Measurements from ENCODE around the gene KRTAP12-3. TPM values are rescaled to one million over a fixed set of nuclear protein-coding genes. Genes with fewer than 3 reads are reported as not detected.
"Not testable (repeated sequence)": the region's sequence is repeated elsewhere in the genome, so short reads cannot be mapped to it uniquely, and the experiment has no call there.

The KRTAP12-3 gene
- total RNA-seq, 1 donor from 2014 or later = not detected

DNA sequence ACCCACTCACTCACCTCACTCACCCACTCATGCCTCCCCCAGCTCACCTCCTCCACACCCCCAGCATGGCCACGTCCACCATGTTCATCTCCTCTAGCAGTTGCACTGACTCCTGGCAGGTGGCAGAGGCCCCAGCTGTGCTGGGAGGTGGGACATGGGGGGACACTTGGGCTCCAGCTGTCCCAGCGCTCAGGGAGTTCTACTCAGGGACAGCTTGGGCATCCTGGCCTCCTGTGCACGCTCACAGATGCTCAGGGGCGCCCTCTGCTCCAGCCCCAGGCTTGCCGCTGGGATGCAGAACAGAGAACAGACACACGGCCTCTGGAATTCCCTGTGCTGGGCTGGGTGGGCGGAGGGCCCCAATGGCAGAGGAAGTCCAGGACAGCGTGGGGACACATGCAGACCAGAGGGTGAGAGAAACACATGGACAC lies 40.6 kb upstream of the KRTAP12-3 start:
- H3K4me1 Mint-ChIP-seq (ENCODE audit: low read depth) = peaks cover 8% of the 10 kb centered on the region
- no peak overlapping the region for H3K27ac Mint-ChIP-seq
- DNase-seq (ENCODE audit: low spot score) = no peak
- H3K4me3 Mint-ChIP-seq (ENCODE audit: low read depth) = no peak overlapping the region
- H3K36me3 Mint-ChIP-seq (ENCODE audit: low read depth) = peaks cover 22% of the 10 kb centered on the region
- H3K27me3 Mint-ChIP-seq (ENCODE audit: low read depth) = no peaks in the 10 kb centered on the region
- H3K9me3 Mint-ChIP-seq = peaks cover 30% of the 10 kb centered on the region
- intact Hi-C loops (cut with micrococcal nuclease) = no loop called here

DNA sequence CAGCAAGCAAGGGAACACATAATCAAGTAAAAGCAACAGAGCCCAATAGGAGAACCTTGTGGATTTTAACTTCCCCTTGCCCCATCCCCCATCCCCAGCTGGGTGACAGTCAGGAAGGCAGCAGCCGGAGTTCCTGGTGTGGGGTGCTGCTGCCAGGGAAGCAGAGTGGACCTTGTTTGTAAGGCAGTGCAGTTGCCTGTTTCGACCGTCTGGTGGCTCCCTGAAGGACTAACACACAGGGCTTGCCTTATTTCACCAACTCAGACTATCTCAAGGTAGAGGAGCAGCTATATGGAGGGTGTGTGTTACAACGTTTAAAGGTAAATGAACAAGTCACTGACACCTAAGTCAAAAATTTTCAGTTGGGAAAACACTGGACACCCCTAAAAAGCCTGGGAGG lies 39.2 kb upstream of the KRTAP12-3 start:
- DNase-seq (ENCODE audit: low spot score) = no peak
- Mint-ChIP-seq H3K4me3 (ENCODE audit: low read depth) (no peak overlapping the region), H3K27me3 (ENCODE audit: low read depth) (no peaks in the 10 kb centered on the region), H3K9me3 (peaks cover 39% of the 10 kb centered on the region), H3K27ac (peak overlapping the region; percentile 70), H3K36me3 (ENCODE audit: low read depth) (peaks cover 22% of the 10 kb centered on the region), H3K4me1 (ENCODE audit: low read depth) (peaks cover 8% of the 10 kb centered on the region)
- intact Hi-C loops (cut with micrococcal nuclease) = no loop called here

DNA sequence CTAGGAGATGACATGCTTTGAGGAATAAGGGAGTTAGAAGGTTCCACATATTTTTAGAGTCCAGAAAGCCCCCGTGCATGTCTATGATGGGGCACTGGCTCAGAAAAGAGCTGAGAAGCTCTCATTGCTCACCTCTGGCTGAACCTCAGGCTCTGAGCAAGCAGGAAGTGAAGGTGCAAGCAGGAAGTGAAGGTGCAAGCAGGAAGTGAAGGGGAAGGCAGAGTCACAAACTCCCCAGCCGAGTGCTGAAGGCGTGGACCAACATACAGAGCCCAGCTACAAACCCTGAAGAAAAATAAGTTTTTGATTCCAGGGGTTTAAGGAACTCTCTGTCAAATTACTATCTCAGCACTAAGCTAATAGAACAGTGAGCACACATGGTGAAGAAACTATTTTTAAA lies 38.8 kb upstream of the KRTAP12-3 start:
- Mint-ChIP-seq H3K9me3 (peaks cover 43% of the 10 kb centered on the region), H3K36me3 (ENCODE audit: low read depth) (peaks cover 22% of the 10 kb centered on the region), H3K27me3 (ENCODE audit: low read depth) (peaks cover under 1% of the 10 kb centered on the region), H3K4me3 (ENCODE audit: low read depth) (peak overlapping the region; percentile 2), H3K4me1 (ENCODE audit: low read depth) (peaks cover 8% of the 10 kb centered on the region), H3K27ac (peak overlapping the region; percentile 70)
- DNase-seq (ENCODE audit: low spot score) = peak; percentile 34
- intact Hi-C loops (cut with micrococcal nuclease) = no loop called here

DNA sequence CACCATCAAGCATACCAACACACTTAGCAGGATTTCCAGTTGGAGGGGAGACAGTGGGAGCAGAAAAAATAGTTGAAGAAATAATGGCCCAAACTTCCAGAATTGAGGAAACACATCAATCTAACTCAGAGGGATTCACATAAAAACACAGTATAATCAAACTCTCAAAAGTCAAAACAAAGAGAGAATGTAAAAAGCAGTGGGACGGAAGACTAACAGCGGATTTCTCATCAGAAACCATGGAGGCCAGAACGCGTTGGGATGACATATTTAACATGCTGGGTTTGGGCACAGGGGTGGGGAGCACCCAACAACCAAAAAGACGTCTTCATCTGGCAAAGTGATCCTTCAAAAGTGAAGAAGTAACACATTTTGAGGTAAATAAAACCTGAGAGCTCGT lies 37.8 kb upstream of the KRTAP12-3 start:
- intact Hi-C loops (cut with micrococcal nuclease) = no loop called here
- peaks cover 4% of the 10 kb centered on the region for H3K27me3 Mint-ChIP-seq (ENCODE audit: low read depth)
- peaks cover 8% of the 10 kb centered on the region for H3K4me1 Mint-ChIP-seq (ENCODE audit: low read depth)
- no peak overlapping the region for H3K27ac Mint-ChIP-seq
- H3K36me3 Mint-ChIP-seq (ENCODE audit: low read depth) = peaks cover 22% of the 10 kb centered on the region
- no peak for DNase-seq (ENCODE audit: low spot score)
- peaks cover 53% of the 10 kb centered on the region for H3K9me3 Mint-ChIP-seq
- no peak overlapping the region for H3K4me3 Mint-ChIP-seq (ENCODE audit: low read depth)

DNA sequence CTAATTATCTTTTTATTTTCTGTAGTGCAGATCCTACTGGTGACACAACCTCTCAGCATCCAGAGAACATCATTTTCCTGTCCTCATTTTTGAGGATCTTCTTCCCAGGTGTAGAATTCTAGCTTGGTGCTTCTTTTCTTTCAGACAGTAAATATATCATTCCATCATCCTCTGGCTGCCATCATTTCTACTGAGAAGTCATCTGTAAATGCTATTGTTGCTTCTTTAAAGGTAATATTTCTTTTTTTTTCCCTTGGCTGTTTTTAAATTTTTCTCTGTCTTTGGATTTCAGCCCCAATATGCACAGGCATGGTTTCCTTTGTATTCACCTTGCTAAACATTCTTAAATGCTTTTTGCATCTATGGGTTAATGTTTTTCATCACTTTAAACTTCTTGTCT lies 34.2 kb upstream of the KRTAP12-3 start:
- DNase-seq (ENCODE audit: low spot score) = no peak
- peaks cover 53% of the 10 kb centered on the region for H3K9me3 Mint-ChIP-seq
- H3K4me1 Mint-ChIP-seq (ENCODE audit: low read depth) = peaks cover 7% of the 10 kb centered on the region
- intact Hi-C loops (cut with micrococcal nuclease) = no loop called here
- H3K36me3 Mint-ChIP-seq (ENCODE audit: low read depth) = peaks cover 22% of the 10 kb centered on the region
- no peak overlapping the region for H3K4me3 Mint-ChIP-seq (ENCODE audit: low read depth)
- peaks cover 4% of the 10 kb centered on the region for H3K27me3 Mint-ChIP-seq (ENCODE audit: low read depth)
- no peak overlapping the region for H3K27ac Mint-ChIP-seq

DNA sequence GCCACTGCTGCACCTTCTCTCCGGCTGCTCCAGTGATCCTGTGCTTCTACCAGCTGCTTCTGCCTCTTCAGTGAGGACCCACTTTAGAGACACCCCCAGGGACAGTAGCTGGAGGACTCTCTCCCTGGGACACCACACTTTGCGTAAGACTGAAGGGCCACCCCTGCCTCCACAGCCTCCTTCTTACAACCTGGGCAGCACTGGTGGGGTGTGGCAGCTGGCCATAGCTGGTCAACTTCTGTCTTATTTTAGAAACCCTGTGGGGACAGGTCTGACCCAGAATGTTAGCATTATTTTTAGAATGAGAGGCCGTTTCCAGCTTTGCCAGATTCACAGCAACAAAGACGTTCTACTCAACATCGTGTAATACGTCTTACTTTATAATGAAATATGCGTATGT lies 32.0 kb upstream of the KRTAP12-3 start:
- Mint-ChIP-seq H3K4me1 (ENCODE audit: low read depth) (peaks cover 6% of the 10 kb centered on the region), H3K36me3 (ENCODE audit: low read depth) (peaks cover 4% of the 10 kb centered on the region), H3K4me3 (ENCODE audit: low read depth) (no peak overlapping the region), H3K9me3 (peaks cover 41% of the 10 kb centered on the region), H3K27me3 (ENCODE audit: low read depth) (peaks cover 4% of the 10 kb centered on the region), H3K27ac (no peak overlapping the region)
- no peak for DNase-seq (ENCODE audit: low spot score)
- intact Hi-C loops (cut with micrococcal nuclease) = no loop called here

DNA sequence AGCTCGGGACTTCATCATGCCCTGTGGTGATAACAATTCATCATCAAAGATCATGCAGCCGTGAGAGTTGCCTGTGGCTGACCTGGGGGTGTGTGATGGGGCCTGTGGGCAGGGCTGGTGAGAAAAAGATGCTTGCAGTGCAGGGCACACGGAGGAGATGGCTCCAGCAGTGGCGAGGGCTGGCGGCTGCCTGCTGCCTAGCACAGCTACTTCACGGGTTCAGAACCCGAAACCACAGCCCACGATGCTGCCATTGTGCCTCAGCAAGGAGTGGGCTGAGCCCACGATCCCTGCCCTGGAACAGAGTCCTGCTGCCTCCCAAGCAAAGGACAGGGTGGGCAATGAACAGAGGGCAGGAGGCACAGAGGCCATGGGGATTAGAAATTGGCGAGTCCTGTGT lies 31.5 kb upstream of the KRTAP12-3 start:
- DNase-seq (ENCODE audit: low spot score) = no peak
- intact Hi-C loops (cut with micrococcal nuclease) = no loop called here
- Mint-ChIP-seq H3K36me3 (ENCODE audit: low read depth) (peaks cover 7% of the 10 kb centered on the region), H3K9me3 (peaks cover 45% of the 10 kb centered on the region), H3K4me1 (ENCODE audit: low read depth) (peaks cover 6% of the 10 kb centered on the region), H3K4me3 (ENCODE audit: low read depth) (no peak overlapping the region), H3K27me3 (ENCODE audit: low read depth) (peaks cover 4% of the 10 kb centered on the region), H3K27ac (no peak overlapping the region)

DNA sequence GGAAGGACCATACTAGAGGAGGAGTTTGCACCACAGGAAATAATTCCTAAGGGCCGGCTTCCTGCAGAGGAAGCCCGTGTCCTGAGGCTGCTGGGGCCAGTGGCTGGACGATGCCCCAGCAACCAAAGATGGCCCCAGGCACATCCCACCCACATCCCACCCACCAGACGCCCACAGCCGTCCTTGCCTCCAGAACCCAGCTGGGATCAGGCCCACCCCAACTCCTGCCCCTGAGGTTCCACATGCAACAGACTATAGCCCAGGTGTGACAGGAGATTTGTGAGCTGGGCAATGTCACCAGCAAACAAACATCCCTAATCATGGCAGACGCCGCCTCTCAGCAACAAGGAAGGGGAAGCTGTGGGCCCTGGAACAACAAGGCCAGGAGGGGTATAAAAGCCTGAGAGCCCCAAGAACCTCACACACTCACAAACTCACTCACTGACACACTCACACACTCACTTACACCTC lies 31.0 kb upstream of the KRTAP12-3 start, which contains the start of gene KRTAP10-9:
KRTAP10-9 (plus strand) TSS at position 421 of the 471 bp plus-strand sequence. CDS start 79 bp downstream, outside the sequence.
- H3K27me3 Mint-ChIP-seq (ENCODE audit: low read depth) = peaks cover 4% of the 10 kb centered on the region
- H3K4me1 Mint-ChIP-seq (ENCODE audit: low read depth) = peaks cover 6% of the 10 kb centered on the region
- peaks cover 7% of the 10 kb centered on the region for H3K36me3 Mint-ChIP-seq (ENCODE audit: low read depth)
- no peak within 1 kb of the TSS for H3K27ac Mint-ChIP-seq
- peaks cover 49% of the 10 kb centered on the region for H3K9me3 Mint-ChIP-seq
- intact Hi-C loops (cut with micrococcal nuclease) = no loop called here
- no peak for DNase-seq (ENCODE audit: low spot score)
- H3K4me3 Mint-ChIP-seq (ENCODE audit: low read depth) = no peak within 1 kb of the TSS

DNA sequence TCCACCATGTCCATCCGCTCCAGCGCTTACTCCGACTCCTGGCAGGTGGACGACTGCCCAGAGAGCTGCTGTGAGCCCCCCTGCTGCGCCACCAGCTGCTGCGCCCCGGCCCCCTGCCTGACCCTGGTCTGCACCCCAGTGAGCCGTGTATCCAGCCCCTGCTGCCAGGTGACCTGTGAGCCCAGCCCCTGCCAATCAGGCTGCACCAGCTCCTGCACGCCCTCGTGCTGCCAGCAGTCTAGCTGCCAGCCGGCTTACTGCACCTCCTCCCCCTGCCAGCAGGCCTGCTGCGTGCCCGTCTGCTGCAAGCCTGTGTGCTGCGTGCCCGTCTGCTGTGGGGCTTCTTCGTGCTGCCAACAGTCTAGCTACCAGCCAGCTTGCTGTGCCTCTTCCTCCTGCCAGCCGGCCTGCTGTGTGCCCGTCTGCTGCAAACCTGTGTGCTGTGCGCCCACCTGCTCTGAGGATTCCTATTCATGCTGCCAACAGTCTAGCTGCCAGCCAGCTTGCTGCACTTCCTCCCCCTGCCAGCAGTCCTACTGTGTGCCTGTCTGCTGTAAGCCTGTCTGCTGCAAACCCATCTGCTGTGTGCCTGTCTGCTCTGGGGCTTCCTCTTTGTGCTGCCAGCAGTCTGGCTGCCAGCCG lies 30.4 kb upstream of the KRTAP12-3 start:
- H3K4me3 Mint-ChIP-seq (ENCODE audit: low read depth); intact Hi-C loops (cut with micrococcal nuclease); H3K27me3 Mint-ChIP-seq (ENCODE audit: low read depth); H3K36me3 Mint-ChIP-seq (ENCODE audit: low read depth); H3K27ac Mint-ChIP-seq; H3K4me1 Mint-ChIP-seq (ENCODE audit: low read depth); DNase-seq (ENCODE audit: low spot score): not testable (repeated sequence)
- H3K9me3 Mint-ChIP-seq = peaks cover 53% of the 10 kb centered on the region

DNA sequence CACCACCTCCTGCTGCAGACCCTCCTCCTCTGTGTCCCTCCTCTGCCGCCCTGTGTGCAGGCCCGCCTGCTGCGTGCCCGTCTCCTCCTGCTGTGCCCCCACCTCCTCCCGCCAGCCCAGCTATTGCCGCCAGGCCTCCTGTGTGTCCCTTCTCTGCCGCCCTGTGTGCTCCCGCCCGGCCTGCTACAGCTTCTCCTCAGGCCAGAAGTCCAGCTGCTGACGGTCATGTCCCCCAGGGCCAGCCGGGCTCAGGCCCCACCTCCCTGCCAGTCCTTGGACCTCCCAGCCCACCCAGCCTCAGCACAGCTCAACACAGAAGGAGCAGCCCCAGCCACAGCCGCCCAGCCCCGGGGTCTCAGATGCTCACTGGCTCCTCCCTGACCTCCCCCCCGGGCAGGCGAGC lies 29.9 kb upstream of the KRTAP12-3 start:
- H3K27ac Mint-ChIP-seq; H3K27me3 Mint-ChIP-seq (ENCODE audit: low read depth); intact Hi-C loops (cut with micrococcal nuclease); H3K4me1 Mint-ChIP-seq (ENCODE audit: low read depth); H3K4me3 Mint-ChIP-seq (ENCODE audit: low read depth); DNase-seq (ENCODE audit: low spot score); H3K36me3 Mint-ChIP-seq (ENCODE audit: low read depth): not testable (repeated sequence)
- H3K9me3 Mint-ChIP-seq = peaks cover 49% of the 10 kb centered on the region

DNA sequence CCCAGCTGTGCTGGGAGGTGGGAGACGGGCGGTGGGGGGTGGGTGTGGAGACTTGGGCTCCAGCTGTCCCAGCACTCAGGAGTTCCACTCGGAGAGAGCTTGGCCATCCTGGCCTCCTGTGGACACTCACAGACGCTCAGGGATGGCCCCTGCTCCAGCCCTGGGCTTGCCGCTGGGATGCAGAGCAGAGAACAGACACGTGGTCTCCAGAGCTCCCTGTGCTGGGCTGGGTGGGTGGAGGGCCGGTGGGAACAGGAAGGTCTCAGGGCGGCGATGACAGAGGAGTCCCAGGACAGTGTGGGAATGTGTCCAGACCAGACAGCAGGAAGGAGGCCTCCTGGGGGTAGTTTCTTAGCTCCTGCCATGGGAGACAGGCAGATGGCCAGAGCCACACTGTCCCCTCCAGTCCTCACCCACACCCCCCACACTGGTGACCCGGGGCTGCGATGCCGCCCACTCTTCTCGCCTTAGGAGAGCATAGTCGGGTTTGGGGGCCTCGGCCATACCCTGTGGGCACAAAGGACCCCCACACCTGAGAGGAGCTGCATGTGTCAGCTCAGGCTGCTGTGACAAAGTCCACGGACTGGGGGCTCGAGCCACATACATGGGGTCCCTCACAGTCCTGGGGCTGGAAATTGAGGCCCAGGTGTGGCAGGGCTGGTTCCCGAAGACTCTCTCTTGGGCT lies 28.9 kb upstream of the KRTAP12-3 start:
- DNase-seq (ENCODE audit: low spot score) = no peak
- Mint-ChIP-seq H3K27ac (no peak overlapping the region), H3K4me1 (ENCODE audit: low read depth) (peaks cover 6% of the 10 kb centered on the region), H3K4me3 (ENCODE audit: low read depth) (no peak overlapping the region), H3K27me3 (ENCODE audit: low read depth) (peaks cover 4% of the 10 kb centered on the region), H3K36me3 (ENCODE audit: low read depth) (peaks cover 7% of the 10 kb centered on the region), H3K9me3 (peaks cover 45% of the 10 kb centered on the region)
- intact Hi-C loops (cut with micrococcal nuclease) = no loop called here

DNA sequence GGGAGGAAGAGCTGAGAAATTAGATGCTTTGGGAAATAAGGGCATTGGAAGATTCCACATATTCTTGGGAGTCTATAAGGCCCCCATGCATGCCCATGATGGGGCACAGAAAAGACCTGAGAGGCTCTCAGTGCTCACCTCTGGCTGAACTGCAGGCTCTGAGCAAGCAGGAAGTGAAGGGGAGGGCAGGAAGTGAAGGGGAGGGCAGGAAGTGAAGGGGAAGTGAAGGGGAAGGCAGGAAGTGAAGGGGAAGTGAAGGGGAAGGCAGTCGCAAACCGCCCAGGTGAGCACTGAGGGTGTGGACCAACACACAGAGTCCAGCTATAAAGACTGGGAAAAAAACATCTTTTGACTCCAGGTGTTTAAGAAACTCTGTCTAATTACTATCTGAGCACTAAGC lies 27.3 kb upstream of the KRTAP12-3 start:
- Mint-ChIP-seq H3K4me3 (ENCODE audit: low read depth) (no peak overlapping the region), H3K9me3 (peaks cover 33% of the 10 kb centered on the region), H3K36me3 (ENCODE audit: low read depth) (peaks cover 7% of the 10 kb centered on the region), H3K27ac (no peak overlapping the region), H3K4me1 (ENCODE audit: low read depth) (peaks cover 6% of the 10 kb centered on the region), H3K27me3 (ENCODE audit: low read depth) (peaks cover 2% of the 10 kb centered on the region)
- DNase-seq (ENCODE audit: low spot score) = no peak
- intact Hi-C loops (cut with micrococcal nuclease) = no loop called here

DNA sequence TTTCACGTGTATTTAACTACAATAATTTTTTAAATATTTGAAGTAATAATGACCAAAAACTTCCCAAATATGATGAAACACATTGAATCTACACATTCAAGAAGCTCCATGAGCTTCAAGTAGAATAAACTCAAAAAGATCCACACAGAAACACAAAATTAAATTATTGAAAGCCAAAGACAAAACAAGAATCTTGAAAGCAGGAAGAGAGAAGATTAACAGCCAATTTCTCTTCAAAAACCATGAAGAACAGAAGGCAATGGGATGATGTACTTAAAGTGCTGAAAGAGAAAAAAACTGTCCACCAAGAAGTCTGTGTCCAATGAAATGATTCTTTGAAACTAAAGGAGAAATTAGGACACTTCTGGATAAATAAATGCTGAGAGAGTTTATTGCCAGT lies 25.7 kb upstream of the KRTAP12-3 start:
- Mint-ChIP-seq H3K36me3 (ENCODE audit: low read depth) (peaks cover 7% of the 10 kb centered on the region), H3K4me3 (ENCODE audit: low read depth) (no peak overlapping the region), H3K27ac (no peak overlapping the region), H3K9me3 (peaks cover 33% of the 10 kb centered on the region), H3K4me1 (ENCODE audit: low read depth) (peaks cover 6% of the 10 kb centered on the region), H3K27me3 (ENCODE audit: low read depth) (peaks cover 2% of the 10 kb centered on the region)
- no peak for DNase-seq (ENCODE audit: low spot score)
- intact Hi-C loops (cut with micrococcal nuclease) = no loop called here
